ENCODE measurements around the gene ZNF304. TPM values are rescaled to one million over a fixed set of nuclear protein-coding genes. Genes with fewer than 3 reads are reported as not detected.

Gene ZNF304
- total and polyA plus RNA-seq, 2 of the 13 experiments (the other 11 are each of a cell fraction or from before 2014, with no cell fraction given) = 3.4 to 8.0 TPM

DNA sequence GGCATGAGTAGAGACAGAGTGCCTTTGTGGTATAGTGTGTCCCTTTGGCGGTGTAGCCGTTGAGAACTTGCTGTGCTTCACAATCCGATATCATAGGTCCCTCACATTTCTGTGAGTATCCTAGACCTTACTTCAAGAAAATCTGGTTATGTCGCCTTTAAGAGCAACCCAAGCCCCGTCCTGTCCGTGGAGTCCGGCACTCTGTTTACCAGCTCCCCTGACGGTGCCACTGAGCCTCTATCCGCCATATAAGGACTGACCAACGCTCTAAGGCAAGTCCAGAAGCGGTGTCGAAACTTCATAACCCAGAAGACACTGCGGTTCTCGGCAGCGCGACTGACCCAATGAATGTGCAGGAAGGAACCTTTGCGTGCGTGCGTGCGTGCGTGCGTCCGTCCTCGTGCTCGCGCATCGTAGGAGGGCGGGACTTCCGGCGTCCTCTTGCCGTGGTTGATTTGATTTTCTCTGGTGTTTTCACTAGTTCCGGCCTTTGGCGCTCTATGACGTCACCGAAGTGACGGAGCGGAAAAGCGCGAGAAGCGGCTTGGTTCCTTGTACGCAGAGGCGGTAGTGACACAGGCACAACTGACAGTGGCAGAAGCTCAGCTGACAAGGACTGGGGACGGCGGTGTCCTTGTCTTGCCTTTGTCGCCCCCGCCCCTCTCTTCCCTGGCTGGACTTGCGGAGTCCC, 12.1 kb downstream of the ZNF304 start, which contains the start of the genes TRAPPC2B and ZNF547 (continued):
- TF ChIP-seq, protein P1, sequence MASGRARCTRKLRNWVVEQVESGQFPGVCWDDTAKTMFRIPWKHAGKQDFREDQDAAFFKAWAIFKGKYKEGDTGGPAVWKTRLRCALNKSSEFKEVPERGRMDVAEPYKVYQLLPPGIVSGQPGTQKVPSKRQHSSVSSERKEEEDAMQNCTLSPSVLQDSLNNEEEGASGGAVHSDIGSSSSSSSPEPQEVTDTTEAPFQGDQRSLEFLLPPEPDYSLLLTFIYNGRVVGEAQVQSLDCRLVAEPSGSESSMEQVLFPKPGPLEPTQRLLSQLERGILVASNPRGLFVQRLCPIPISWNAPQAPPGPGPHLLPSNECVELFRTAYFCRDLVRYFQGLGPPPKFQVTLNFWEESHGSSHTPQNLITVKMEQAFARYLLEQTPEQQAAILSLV (CRISPR knock-in tag; IDR thresholded peaks at IDR 0.05; ENCODE audit: borderline replicate concordance) = peak; percentile 83
- TF ChIP-seq NKX3-1 (CRISPR knock-in tag; IDR thresholded peaks at IDR 0.05) (no peak), ZNF737 (CRISPR knock-in tag; IDR thresholded peaks at IDR 0.05; ENCODE audit: borderline replicate concordance) (no peak), ZNF3 (CRISPR knock-in tag; IDR thresholded peaks at IDR 0.05) (no peak), RBFOX2 (IDR thresholded peaks at IDR 0.05; ENCODE audit: low read depth, low read length) (no peak), TOE1 (CRISPR knock-in tag; IDR thresholded peaks at IDR 0.05) (no peak), ZNF720 (CRISPR knock-in tag; IDR thresholded peaks at IDR 0.05) (no peak), REXO4 (CRISPR knock-in tag; IDR thresholded peaks at IDR 0.05; ENCODE audit: borderline replicate concordance) (no peak), ZNF792 (CRISPR knock-in tag; IDR thresholded peaks at IDR 0.05) (0 out of 2 replicates have a peak, but pooled peaks have one; percentile 44), FOXK1 (CRISPR knock-in tag; IDR thresholded peaks at IDR 0.05; ENCODE audit: borderline replicate concordance, low read depth) (peak; percentile 92), KDM5B (CRISPR knock-in tag; IDR thresholded peaks at IDR 0.05; ENCODE audit: borderline replicate concordance) (peak; percentile 22; the same call in 1 of the 2 replicates), POLR2AphosphoS2 (IDR thresholded peaks at IDR 0.05; ENCODE audit: low read depth, low read length) (no peak), ISX (CRISPR knock-in tag; conservative IDR thresholded peaks at IDR 0.05) (no peak), ZNF543 (CRISPR knock-in tag; IDR thresholded peaks at IDR 0.05) (no peak), ZNF343 (CRISPR knock-in tag; IDR thresholded peaks at IDR 0.05) (0 out of 2 replicates have a peak, but pooled peaks have one; percentile 20), AKAP8 (CRISPR knock-in tag; IDR thresholded peaks at IDR 0.05) (no peak), ZFP36L1 (CRISPR knock-in tag; IDR thresholded peaks at IDR 0.05) (no peak)
- TF ChIP-seq, protein P2, sequence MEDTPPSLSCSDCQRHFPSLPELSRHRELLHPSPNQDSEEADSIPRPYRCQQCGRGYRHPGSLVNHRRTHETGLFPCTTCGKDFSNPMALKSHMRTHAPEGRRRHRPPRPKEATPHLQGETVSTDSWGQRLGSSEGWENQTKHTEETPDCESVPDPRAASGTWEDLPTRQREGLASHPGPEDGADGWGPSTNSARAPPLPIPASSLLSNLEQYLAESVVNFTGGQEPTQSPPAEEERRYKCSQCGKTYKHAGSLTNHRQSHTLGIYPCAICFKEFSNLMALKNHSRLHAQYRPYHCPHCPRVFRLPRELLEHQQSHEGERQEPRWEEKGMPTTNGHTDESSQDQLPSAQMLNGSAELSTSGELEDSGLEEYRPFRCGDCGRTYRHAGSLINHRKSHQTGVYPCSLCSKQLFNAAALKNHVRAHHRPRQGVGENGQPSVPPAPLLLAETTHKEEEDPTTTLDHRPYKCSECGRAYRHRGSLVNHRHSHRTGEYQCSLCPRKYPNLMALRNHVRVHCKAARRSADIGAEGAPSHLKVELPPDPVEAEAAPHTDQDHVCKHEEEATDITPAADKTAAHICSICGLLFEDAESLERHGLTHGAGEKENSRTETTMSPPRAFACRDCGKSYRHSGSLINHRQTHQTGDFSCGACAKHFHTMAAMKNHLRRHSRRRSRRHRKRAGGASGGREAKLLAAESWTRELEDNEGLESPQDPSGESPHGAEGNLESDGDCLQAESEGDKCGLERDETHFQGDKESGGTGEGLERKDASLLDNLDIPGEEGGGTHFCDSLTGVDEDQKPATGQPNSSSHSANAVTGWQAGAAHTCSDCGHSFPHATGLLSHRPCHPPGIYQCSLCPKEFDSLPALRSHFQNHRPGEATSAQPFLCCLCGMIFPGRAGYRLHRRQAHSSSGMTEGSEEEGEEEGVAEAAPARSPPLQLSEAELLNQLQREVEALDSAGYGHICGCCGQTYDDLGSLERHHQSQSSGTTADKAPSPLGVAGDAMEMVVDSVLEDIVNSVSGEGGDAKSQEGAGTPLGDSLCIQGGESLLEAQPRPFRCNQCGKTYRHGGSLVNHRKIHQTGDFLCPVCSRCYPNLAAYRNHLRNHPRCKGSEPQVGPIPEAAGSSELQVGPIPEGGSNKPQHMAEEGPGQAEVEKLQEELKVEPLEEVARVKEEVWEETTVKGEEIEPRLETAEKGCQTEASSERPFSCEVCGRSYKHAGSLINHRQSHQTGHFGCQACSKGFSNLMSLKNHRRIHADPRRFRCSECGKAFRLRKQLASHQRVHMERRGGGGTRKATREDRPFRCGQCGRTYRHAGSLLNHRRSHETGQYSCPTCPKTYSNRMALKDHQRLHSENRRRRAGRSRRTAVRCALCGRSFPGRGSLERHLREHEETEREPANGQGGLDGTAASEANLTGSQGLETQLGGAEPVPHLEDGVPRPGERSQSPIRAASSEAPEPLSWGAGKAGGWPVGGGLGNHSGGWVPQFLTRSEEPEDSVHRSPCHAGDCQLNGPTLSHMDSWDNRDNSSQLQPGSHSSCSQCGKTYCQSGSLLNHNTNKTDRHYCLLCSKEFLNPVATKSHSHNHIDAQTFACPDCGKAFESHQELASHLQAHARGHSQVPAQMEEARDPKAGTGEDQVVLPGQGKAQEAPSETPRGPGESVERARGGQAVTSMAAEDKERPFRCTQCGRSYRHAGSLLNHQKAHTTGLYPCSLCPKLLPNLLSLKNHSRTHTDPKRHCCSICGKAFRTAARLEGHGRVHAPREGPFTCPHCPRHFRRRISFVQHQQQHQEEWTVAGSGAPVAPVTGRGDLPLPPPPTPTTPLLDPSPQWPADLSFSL (CRISPR knock-in tag; IDR thresholded peaks at IDR 0.05) = no peak
- TF ChIP-seq, protein P3, sequence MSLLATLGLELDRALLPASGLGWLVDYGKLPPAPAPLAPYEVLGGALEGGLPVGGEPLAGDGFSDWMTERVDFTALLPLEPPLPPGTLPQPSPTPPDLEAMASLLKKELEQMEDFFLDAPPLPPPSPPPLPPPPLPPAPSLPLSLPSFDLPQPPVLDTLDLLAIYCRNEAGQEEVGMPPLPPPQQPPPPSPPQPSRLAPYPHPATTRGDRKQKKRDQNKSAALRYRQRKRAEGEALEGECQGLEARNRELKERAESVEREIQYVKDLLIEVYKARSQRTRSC (CRISPR knock-in tag; IDR thresholded peaks at IDR 0.05; ENCODE audit: low read depth) = 0 out of 2 replicates have a peak, but pooled peaks have one; percentile 78
- TF ChIP-seq, protein P4, sequence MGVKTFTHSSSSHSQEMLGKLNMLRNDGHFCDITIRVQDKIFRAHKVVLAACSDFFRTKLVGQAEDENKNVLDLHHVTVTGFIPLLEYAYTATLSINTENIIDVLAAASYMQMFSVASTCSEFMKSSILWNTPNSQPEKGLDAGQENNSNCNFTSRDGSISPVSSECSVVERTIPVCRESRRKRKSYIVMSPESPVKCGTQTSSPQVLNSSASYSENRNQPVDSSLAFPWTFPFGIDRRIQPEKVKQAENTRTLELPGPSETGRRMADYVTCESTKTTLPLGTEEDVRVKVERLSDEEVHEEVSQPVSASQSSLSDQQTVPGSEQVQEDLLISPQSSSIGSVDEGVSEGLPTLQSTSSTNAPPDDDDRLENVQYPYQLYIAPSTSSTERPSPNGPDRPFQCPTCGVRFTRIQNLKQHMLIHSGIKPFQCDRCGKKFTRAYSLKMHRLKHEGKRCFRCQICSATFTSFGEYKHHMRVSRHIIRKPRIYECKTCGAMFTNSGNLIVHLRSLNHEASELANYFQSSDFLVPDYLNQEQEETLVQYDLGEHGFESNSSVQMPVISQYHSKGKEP (CRISPR knock-in tag; IDR thresholded peaks at IDR 0.05) = no peak

All from HepG2 (cell line).